Stimulated activated CD8-positive, alpha-beta memory T cell treated with anti-CD3 and anti-CD28 coated beads, Interleukin-4, amount 100 ng/mL, for 1 hour (primary cell): ENCODE data around the gene AGBL1.
"Not testable (repeated sequence)": the region's sequence is repeated elsewhere in the genome, so short reads cannot be mapped to it uniquely, and the experiment has no call there.

ENCODE experiments used
- DNase-seq, 2 donors: peaks; one replicate each; pipeline ENCODE4 v3.0.0-alpha.2; 2020; ENCODE audit warnings: low read depth in 2 of 2, low spot score in 1 of 2

AGBL1 gene

GRCh38 chr15:86392874-86393273, 313.2 kb downstream of the AGBL1 start:
- no peak for DNase-seq

- DNase-seq: no peak
These were observed 315.2 kb downstream of the AGBL1 start for GRCh38 chr15:86394866-86395265.

GRCh38 chr15:86399041-86399954, 319.6 kb downstream of the AGBL1 start:
- DNase-seq: no peak

- no peak for DNase-seq
These were observed 323.6 kb downstream of the AGBL1 start for GRCh38 chr15:86403221-86403620.

GRCh38 chr15:86403914-86404583, 324.4 kb downstream of the AGBL1 start:
- no peak for DNase-seq

- no peak for DNase-seq
These were observed 328.6 kb downstream of the AGBL1 start for GRCh38 chr15:86408261-86408660.

- DNase-seq: no peak
These were observed 332.2 kb downstream of the AGBL1 start for GRCh38 chr15:86411916-86412315.

- DNase-seq: no peak
These were observed 333.5 kb downstream of the AGBL1 start for GRCh38 chr15:86413191-86413590.

GRCh38 chr15:86425746-86426145, 346.1 kb downstream of the AGBL1 start:
- DNase-seq: no peak

GRCh38 chr15:86432861-86433260, 353.2 kb downstream of the AGBL1 start:
- no peak for DNase-seq

- DNase-seq: no peak
These were observed 354.3 kb downstream of the AGBL1 start for GRCh38 chr15:86433983-86434382.

- no peak for DNase-seq
These were observed 359.9 kb downstream of the AGBL1 start for GRCh38 chr15:86439614-86440013.

- DNase-seq: no peak
These were observed 364.9 kb downstream of the AGBL1 start for GRCh38 chr15:86444527-86444926.

GRCh38 chr15:86445579-86446252, 366.0 kb downstream of the AGBL1 start:
- no peak for DNase-seq

- DNase-seq: no peak
These were observed 366.6 kb downstream of the AGBL1 start for GRCh38 chr15:86446253-86446640.

GRCh38 chr15:86465470-86466039, 385.9 kb downstream of the AGBL1 start:
- not testable (repeated sequence) for DNase-seq

GRCh38 chr15:86481720-86482119, 402.0 kb downstream of the AGBL1 start:
- DNase-seq: no peak

GRCh38 chr15:86483936-86484335, 404.3 kb downstream of the AGBL1 start:
- DNase-seq: no peak

- DNase-seq: no peak
These were observed 408.4 kb downstream of the AGBL1 start for GRCh38 chr15:86488046-86488445.

GRCh38 chr15:86489981-86490380, 410.3 kb downstream of the AGBL1 start:
- DNase-seq: no peak

GRCh38 chr15:86491118-86491517, 411.4 kb downstream of the AGBL1 start:
- no peak for DNase-seq

- DNase-seq: no peak
These were observed 414.2 kb downstream of the AGBL1 start for GRCh38 chr15:86493884-86494283.
